Stimulated activated CD8-positive, alpha-beta memory T cell treated with anti-CD3 and anti-CD28 coated beads, Interleukin-15, amount 100 ng/mL, for 24 hours (primary cell): ENCODE measurements around the gene TTLL1.
"Not testable (repeated sequence)": the region's sequence is repeated elsewhere in the genome, so short reads cannot be mapped to it uniquely, and the experiment has no call there.

Experiments used
- DNase-seq: peaks from one replicate; pipeline ENCODE4 v3.0.0-alpha.2; 2020; ENCODE audit warnings: low read depth

Gene TTLL1

DNA sequence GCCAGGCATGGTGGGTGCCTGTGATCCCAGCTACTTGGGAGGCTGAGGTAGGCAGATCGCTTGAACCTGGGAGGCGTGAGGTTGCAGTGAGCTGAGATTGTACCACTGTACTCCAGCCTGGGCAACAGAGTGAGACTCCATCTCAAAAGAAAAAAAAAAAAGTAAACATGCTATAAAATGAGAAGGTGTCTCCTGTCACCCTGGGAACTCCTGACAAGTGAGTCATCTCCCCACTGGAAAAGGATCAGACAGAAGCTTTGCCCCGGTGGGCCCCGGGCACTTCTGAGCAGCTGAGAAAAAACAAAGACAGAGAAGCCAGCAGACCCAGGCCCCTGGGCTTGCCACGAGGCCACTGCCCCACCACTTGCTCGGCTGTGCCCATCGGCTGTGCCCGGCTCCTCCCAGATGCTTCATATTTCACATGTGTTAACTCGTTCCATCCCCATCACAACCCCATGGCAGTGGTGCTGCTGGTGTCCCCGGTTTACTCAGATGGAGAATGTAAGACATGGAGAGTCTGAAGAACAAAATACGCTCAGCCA, 22.3 kb downstream of the TTLL1 start:
- DNase-seq, result no peak

GRCh38 chr22:43066134-43066533, 23.1 kb downstream of the TTLL1 start:
- DNase-seq, result no peak

- DNase-seq, result peak; percentile 19
Observed at GRCh38 chr22:43060183-43060582, 29.0 kb downstream of the TTLL1 start.

DNA sequence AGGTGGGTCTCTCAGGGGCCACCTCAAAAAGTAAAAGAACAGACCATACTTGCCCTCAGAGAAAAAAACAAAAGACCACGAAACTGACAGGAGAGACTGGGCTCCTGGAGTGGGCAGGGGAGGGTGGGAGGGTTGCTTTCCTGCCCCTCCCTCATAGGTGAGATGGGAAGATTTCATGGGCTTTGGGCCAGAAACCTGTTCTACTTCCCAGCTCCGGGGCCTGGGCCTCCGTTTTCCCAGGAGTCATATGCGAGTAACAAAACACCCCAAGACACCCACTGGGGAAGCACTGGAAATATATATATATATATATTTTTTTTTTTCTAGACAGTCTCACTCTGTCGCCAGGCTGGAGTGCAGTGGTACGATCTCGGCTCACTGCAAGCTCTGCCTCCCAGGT, 31.6 kb downstream of the TTLL1 start:
- no peak for DNase-seq

DNA sequence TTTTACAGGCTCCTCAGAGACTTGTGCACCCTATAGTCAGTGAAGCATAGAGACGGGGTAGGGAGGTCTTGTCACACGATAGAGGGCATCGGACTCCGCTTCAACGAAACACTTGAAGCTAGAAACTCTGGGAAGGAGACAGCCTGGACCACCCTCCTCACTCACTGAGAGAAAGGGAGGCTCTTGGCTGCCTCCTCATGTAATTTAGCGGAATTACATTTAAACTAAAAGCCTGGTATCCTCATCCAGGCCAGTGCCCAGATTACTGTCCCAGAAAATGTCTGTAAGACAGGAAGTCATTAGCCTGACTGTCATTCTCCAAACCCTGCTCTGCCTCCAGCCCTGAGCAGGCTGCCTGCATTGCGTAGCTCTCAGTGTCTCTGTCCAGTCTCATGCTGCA, 36.0 kb downstream of the TTLL1 start:
- no peak for DNase-seq

DNA sequence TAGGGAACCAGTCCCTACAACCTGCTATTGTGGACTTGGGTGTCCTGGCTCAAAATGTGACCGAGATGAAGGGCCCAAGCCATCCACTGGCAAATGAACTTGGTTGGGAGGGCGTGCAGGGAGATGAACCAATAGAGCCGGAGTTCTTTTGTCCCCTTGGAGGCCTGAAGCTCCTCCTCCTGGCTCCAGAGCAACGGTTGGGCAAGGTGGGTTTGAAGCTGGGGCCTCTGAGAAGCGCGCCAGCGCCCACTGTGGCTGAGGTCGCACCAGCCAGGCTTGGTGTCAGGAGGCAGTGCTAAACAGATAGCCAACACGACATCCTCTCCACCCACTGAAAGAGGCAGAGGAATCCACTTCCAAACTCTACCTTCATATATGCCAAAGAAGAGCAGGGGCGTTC, 38.2 kb downstream of the TTLL1 start:
- DNase-seq, result no peak

GRCh38 chr22:43047605-43048004, 41.6 kb downstream of the TTLL1 start:
- no peak for DNase-seq

GRCh38 chr22:43044290-43044712, 44.9 kb downstream of the TTLL1 start:
- DNase-seq, result no peak

GRCh38 chr22:43042101-43042780, 47.0 kb downstream of the TTLL1 start:
- DNase-seq, result no peak

DNA sequence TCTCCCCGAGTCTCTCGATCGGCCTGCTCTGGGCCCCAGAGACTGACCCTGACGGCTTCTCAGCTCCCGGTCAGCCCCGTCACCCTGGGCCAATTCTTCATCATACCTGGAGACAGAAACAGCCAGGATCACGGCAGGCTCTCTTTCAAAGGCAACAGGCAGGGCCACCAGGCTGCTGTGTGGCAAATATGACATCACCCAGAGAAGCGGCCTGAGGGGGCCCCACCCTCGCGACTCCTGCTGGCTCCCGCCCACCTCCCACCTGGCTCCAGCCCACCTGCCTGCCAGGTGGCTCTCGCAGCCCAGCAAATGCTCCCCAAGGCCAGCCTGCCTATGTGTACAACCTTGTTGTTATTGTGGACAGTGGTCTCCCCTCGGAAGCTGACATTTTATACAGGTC, 49.4 kb downstream of the TTLL1 start:
- no peak for DNase-seq

DNA sequence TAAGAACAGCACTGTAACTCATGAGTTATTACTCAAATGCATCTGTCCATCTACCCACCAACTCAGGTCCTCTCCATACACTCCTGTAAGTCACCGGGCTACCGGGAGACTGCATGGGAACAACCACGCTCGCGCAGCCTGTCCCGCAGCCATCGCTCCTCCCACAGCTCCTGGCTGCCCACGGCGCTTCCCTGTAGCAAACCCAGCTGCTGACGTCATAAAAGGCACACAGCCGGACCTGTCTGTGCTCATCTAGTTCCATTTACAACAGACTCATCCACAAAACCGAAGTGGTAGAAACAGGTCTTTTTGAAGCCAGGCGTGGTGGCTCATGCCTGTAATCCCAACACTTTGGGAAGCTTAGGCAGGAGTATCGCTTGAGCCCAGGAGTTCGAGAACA, 50.9 kb downstream of the TTLL1 start:
- no peak for DNase-seq

GRCh38 chr22:43036282-43036829, 52.8 kb downstream of the TTLL1 start:
- DNase-seq, result no peak

DNA sequence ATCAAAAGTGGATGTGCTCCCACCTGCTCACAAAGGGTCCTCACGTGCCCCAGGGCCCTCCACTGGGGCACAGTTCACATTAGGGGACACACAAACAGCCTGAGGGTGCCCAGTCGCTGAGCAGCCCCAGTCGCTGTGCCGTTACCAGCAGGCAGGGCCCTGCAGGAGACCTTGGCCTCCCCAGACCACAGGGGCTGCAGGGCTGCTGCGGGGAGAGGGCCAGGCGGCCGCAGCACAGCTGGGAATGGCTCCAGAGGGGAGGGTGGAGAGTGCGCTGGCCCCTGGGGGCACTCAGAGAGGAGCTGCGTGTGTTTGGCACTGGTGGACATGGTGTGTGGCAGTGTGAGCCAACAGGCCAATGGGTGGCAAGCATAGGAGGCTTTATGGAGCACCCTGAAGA, 53.9 kb downstream of the TTLL1 start:
- DNase-seq, result no peak

DNA sequence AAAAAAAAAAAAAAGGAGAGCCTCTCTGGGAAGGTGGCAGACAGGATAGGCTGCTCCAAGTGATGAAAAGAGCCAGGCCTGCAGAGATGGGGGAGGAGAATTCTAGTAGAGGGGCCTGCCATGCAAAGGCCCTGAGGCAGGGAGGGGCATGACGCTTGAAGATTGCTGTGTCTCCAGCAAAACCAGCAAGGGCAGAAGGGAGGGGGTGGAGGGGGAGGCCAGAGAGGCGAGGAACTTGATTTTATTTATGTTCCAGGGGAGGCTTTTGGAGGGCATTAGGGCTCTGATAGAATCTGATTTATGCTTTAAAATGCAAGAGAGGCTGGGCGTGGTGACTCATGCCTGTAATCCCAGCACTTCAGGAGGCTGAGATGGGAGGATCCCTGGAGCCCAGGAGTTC, 57.6 kb downstream of the TTLL1 start:
- no peak for DNase-seq

GRCh38 chr22:43018615-43019014, 70.6 kb downstream of the TTLL1 start:
- DNase-seq, result no peak

GRCh38 chr22:43017525-43018460, 71.4 kb downstream of the TTLL1 start:
- no peak for DNase-seq

- DNase-seq, result not testable (repeated sequence)
Observed at GRCh38 chr22:43016150-43016549, 73.0 kb downstream of the TTLL1 start.

GRCh38 chr22:43015677-43016042, 73.5 kb downstream of the TTLL1 start:
- no peak for DNase-seq

GRCh38 chr22:43014869-43015676, 74.1 kb downstream of the TTLL1 start, which contains the start of gene PACSIN2:
PACSIN2 (minus strand) TSS chr22:43015149; CDS start chr22:42912080, 103,069 bp downstream.
- DNase-seq, result peak; percentile 92

GRCh38 chr22:43014316-43014868, 74.8 kb downstream of the TTLL1 start:
- peak; percentile 2 for DNase-seq
